Measurements from ENCODE around the gene CD81.

Gene CD81

DNA sequence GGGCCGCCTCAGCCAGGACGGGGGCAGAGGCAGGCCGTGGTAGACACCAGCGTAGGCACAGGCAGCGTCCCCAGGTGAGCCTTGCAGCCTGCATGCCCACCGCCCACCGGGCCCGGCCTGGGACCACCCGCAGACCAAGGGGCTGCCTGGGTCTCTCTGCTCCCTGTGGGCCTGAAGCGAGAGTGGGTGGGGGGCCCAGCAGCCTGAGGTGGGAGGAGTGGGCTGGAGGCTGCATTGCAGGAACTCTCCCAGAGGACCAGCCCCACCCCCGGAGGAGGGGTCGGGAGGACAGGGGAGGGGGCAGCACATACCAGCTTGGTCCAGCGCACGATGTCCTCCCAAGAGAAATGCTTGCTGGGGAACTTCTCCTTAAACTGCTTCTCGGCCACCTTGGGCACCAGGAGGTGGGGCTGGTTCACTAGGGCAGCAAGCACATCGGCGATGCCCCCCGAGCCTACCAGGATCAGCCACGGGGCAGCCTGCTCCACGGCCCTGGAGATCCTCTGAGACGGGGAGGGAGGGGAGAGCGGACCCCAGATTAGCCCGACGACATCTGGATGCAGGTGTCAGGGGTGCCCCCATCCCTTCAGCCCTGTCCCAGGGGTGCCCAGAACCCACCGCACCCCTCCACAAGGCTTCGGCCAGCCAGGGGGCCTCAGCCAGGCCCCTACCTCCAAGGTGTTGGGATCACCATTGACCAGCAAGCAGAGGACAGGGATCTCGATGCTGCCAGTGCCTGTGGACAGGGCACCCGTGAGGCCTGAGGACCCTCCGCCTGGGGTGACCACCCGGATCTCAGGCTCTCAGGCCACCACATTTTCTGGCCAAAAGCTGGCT lies 41.0 kb downstream of the CD81 start:
- DNase-seq (ENCODE audit: low read depth, low spot score) = no peak
- no peak overlapping the region for H3K4me3 ChIP-seq (ENCODE audit: low read depth, low read length)
- in situ Hi-C loops (cut with HindIII; ENCODE audit: low sequenced_read_pairs) = no loop called here
- TF ChIP-seq, protein P1, sequence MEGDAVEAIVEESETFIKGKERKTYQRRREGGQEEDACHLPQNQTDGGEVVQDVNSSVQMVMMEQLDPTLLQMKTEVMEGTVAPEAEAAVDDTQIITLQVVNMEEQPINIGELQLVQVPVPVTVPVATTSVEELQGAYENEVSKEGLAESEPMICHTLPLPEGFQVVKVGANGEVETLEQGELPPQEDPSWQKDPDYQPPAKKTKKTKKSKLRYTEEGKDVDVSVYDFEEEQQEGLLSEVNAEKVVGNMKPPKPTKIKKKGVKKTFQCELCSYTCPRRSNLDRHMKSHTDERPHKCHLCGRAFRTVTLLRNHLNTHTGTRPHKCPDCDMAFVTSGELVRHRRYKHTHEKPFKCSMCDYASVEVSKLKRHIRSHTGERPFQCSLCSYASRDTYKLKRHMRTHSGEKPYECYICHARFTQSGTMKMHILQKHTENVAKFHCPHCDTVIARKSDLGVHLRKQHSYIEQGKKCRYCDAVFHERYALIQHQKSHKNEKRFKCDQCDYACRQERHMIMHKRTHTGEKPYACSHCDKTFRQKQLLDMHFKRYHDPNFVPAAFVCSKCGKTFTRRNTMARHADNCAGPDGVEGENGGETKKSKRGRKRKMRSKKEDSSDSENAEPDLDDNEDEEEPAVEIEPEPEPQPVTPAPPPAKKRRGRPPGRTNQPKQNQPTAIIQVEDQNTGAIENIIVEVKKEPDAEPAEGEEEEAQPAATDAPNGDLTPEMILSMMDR (IDR thresholded peaks at IDR 0.05; ENCODE audit: low read depth, low read length) = no peak

DNA sequence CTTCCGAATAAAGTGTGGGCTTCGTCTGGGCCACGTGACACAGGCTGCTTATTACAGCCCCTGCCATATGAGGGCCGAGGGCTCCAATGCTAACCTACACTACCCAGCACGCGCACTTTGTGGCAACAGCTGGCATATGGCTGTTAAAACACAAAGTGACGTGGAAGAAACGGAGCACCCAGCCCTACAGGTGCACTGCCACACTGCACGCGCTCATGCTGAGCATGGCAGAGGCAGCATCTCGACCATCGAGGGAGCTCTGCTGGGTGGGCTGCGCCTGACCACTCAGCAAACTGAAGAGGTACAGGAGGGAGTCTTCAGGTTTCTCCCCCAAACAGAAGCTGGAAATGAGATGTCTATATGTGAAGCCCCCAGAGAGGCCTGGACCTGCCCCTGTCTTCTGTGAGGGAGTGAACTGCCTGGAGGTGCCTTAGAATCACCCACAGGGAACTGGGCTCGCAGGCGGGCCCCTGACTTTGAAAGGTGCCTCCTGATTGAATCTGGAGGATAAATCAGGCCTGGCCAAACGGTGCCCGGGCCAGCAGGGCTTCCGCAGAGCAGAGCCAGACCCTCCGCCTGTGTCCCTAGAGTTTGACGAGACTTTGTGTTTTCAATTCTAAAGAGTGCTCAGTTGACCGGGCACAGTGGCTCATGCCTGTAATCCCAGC lies 41.7 kb downstream of the CD81 start:
- in situ Hi-C loops (cut with HindIII; ENCODE audit: low sequenced_read_pairs) = no loop called here
- TF ChIP-seq, protein P1 (IDR thresholded peaks at IDR 0.05; ENCODE audit: low read depth, low read length) = no peak
- no peak for DNase-seq (ENCODE audit: low read depth, low spot score)
- H3K4me3 ChIP-seq (ENCODE audit: low read depth, low read length) = no peak overlapping the region

DNA sequence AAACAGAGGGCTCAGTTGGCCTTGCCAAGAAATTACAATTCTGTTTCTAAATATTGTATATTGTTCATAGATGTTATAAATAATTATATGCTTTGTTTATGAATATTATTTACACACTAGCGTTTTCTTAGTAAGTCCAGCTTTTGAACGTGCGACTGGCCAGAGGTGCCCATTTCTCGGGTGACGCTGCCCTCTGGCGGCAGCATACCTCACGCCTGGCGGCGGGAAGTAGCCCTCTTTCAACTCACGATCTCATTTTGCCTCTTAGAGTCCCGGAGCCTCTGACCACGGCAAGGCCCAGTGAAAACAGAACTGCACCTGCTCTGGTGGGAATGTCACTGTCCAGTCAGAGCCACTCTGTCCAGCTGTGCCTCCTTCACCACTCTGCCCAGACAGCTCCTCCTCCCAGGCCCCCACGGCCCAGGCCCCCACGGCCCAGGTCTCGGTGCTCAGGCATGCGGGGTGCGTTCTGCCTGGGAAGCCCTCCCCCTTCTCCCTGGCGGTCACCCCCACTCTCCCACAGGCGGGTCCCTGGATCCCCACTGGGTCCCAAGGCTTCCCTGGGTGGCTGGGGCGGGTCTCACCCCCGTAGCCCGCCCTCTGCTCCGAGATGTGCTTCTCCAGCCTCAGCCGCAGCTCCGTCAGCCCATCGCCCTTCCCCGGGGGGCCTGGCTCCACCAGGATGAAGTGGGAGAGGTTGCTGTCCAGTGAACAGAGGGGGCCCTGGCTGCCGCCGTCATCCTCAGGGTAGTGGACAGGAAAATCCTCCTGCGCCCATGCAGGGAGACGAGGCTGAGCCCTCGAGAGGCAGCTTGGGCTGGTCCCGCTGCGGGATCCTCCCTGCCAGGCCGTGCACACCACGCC lies 42.8 kb downstream of the CD81 start:
- DNase-seq (ENCODE audit: low read depth, low spot score) = peak; percentile 80
- H3K4me3 ChIP-seq (ENCODE audit: low read depth, low read length) = no peak overlapping the region
- TF ChIP-seq, protein P1 (IDR thresholded peaks at IDR 0.05; ENCODE audit: low read depth, low read length) = peak; percentile 91

DNA sequence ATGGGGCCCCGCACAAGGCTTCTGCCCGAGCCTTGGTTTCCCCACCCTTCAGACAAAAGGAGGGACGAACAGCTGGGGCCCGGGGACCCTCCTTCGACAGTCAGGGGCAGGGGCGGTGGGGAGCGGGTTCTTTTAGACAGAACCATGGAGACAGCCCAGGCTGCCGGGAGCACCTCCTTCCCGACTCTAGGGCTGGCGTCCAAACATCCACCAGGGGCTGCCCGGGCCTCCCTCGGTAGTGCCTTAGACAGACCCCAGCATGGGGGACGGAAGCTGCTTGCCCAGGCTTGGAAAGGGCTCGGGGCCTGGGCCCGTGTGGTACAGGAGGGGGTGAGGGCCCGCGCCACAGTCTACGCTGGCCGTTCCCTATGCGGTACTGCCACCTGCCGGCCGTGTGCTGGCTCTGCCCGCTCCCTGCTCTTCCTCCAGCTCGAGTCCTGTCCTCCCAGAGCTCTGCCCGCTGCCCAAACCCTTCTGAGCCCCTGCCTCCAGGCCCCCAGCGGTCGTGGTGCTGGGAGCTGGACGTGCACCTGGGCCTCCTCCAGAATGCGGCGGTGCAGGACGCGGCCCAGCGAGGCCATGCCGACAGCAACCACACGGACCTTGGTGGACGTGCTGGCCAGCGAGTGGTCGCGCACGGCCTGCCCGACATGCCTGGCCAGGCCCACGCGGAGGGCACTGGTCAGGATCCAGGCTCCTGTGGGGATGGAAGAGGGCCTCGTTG lies 43.6 kb downstream of the CD81 start:
- TF ChIP-seq, protein P1 (IDR thresholded peaks at IDR 0.05; ENCODE audit: low read depth, low read length) = peak; percentile 94
- DNase-seq (ENCODE audit: low read depth, low spot score) = peak; percentile 59
- no peak overlapping the region for H3K4me3 ChIP-seq (ENCODE audit: low read depth, low read length)
- in situ Hi-C loops (cut with HindIII; ENCODE audit: low sequenced_read_pairs) = no loop called here

More for the DNA sequence above, 42.8 kb downstream of the CD81 start:
- in situ Hi-C loops (cut with HindIII; ENCODE audit: low sequenced_read_pairs) = no loop called here

DNA sequence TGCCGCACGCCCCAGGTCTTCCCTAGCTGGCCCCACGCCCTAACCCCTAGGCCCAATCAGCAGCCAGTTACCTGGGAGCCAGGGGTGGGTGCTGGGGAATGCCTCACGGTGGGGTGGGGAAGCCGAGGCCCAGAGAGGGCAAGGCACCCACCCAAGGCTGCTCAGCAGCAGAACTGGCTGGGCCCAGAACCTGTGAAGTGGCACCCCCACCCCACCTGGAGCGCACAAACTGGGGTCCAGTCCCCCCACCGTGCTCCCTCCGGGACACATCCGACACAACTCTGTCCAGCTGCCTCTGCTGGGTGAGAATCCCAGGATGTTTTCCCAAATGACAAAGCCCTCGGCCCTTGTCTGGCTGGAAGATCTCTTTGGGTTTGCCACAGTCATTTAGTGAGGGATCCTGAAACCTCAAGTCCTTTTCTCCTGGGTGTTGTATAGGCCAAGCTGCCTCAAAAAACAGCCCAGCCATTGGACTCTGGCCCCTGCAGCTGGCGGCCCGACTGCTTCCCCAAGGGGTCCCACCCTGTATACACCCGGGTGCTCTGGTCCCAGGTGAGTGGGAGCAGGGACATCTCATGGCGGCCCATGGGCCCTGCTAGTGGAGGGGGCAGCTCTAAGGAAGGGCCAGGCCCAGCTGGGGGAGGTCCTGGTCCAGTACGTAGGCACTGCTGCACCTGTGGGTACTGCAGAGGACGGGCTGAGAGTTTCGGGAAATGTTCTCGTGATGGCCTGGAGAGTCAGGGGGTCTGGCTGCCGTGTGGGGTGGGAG lies 44.3 kb downstream of the CD81 start:
- TF ChIP-seq, protein P1 (IDR thresholded peaks at IDR 0.05; ENCODE audit: low read depth, low read length) = no peak
- DNase-seq (ENCODE audit: low read depth, low spot score) = no peak
- in situ Hi-C loops (cut with HindIII; ENCODE audit: low sequenced_read_pairs) = no loop called here
- no peak overlapping the region for H3K4me3 ChIP-seq (ENCODE audit: low read depth, low read length)

Data from astrocyte of the spinal cord (primary cell).